Activated gamma-delta T cell (primary cell): ENCODE measurements around the gene USP37.

ENCODE experiments used
- DNase-seq: peaks from one replicate; lab custom pipeline; 2025; lab: John Stamatoyannopoulos, UW
- total RNA-seq, 2 donors: gene quantifications; one replicate each; lab custom pipeline; 2026; lab: John Stamatoyannopoulos, UW

Gene USP37, protein sequence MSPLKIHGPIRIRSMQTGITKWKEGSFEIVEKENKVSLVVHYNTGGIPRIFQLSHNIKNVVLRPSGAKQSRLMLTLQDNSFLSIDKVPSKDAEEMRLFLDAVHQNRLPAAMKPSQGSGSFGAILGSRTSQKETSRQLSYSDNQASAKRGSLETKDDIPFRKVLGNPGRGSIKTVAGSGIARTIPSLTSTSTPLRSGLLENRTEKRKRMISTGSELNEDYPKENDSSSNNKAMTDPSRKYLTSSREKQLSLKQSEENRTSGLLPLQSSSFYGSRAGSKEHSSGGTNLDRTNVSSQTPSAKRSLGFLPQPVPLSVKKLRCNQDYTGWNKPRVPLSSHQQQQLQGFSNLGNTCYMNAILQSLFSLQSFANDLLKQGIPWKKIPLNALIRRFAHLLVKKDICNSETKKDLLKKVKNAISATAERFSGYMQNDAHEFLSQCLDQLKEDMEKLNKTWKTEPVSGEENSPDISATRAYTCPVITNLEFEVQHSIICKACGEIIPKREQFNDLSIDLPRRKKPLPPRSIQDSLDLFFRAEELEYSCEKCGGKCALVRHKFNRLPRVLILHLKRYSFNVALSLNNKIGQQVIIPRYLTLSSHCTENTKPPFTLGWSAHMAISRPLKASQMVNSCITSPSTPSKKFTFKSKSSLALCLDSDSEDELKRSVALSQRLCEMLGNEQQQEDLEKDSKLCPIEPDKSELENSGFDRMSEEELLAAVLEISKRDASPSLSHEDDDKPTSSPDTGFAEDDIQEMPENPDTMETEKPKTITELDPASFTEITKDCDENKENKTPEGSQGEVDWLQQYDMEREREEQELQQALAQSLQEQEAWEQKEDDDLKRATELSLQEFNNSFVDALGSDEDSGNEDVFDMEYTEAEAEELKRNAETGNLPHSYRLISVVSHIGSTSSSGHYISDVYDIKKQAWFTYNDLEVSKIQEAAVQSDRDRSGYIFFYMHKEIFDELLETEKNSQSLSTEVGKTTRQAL
- total RNA-seq, result 65.5 to 84.6 reads per million in 2 donors

DNA sequence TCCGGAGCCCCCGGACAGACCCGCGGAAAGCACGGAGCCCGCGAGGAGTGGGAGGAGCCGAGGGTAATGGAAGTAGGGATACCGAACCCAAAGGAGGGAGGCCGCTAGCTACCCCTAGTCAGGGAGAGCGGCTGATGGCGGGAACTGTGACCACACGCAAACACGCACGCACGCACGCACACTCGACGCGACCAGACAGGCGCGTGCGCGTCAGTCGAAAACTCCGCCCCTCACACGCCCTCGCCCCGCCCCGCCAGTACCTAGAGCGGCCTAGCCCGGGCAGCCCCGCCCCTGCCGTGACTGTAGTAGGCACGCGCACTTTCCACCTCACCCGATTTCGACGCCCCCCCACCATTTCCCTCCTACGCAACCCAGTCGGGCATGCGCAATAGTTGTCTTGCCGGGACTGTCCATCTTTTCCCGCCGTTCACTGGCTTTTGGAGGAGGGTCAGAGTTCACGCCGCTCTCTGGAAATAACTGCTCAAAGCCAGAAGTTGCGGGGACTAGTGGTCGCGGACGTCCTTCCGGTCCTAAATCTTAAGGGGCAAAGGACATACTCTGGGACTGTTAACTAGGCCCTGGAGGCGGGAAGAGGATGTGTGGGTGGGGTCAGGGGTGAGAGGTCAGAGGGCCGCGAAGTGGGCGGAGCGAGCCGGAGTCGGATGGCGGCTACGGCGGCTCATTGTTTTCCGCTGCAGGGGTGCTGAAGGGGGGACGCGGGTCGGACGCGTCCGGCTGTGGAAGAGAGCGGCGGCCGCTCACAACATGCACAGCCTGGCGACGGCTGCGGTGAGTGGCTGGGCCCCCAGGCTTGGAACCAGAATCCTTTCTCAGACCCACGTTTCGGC, at the start of gene USP37, which contains the start of gene CNOT9:
TSS of gene USP37 (minus strand) at position 162 of the 848 bp plus-strand sequence. CDS start 9,698 bp downstream, outside the sequence.
TSS of gene CNOT9 (plus strand) at position 650 of the 848 bp plus-strand sequence. CDS start at position 766, 116 bp downstream.
- DNase-seq, result peak; percentile 99

DNA sequence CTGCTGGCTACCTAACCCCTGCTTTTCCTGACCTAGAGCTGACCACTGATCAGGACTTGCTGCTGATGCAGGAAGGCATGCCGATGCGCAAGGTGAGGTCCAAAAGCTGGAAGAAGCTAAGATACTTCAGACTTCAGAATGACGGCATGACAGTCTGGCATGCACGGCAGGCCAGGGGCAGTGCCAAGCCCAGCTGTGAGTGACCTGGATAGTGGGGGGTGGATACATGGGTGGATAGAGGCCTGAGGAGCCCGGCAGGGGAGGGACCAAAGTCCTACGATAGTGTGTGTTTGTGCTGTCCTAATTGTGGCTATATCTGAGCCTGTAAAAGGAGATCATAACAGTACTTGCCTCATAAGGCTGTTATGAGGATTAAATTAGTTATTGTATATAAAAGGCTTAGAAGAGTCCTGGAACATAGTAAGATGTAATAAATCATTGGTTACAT, 47.7 kb upstream of the USP37 start:
- no peak for DNase-seq

DNA sequence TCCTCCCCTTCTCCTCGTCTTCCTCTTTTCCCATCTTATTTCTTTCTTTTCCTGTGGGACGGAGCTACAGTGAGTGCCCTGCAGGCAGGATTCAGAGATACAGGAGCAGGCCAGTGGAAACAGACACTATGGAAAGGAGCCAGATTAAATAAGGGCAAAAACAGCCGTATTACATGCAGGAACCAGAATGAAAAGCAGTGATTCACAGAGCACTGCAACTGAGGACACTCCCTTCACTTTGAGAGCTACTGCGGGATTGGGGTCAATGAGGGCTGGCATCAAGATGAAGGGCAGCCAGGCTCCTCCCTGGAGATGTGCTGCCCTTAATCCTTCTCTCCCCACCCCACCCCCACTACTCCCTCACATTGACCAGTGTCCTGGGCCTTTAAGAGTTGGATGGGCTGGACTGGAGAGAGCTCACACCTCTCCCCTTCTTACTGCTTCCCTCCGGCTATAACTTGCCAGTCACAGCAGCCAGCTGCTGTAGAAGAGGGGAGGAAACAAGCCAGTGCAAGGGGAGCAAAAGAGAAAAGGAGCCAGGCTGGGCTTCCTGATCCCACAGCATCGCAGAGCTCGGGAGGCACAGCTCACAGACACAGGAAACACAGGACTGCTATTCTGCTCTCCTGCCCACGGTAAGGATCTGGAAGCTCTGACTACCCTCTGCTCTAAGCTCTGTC, 39.4 kb upstream of the USP37 start, which contains the start of gene PLCD4:
TSS of gene PLCD4 (plus strand) at position 464 of the 680 bp plus-strand sequence. CDS start 7,841 bp downstream, outside the sequence.
- DNase-seq, result no peak

DNA sequence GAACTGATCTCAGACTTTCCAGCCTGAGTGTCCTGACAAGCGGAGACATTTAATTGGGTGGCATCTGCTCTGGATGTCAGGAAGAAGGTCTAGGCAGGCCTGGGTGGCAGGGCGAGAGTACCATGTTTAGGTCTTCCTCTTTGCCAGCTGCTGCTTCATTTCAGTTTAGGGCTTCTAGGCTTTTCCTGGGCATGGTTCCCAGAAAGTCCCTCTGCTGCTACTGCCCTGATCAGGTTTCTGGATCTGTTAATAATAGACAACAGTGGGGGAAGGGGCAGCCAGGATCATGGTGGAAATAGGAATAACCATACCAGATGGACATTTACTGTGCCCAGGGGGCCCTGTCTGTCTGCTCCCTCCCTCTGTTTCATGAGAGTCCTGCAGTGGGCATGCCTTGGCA, 37.3 kb upstream of the USP37 start:
- no peak for DNase-seq

DNA sequence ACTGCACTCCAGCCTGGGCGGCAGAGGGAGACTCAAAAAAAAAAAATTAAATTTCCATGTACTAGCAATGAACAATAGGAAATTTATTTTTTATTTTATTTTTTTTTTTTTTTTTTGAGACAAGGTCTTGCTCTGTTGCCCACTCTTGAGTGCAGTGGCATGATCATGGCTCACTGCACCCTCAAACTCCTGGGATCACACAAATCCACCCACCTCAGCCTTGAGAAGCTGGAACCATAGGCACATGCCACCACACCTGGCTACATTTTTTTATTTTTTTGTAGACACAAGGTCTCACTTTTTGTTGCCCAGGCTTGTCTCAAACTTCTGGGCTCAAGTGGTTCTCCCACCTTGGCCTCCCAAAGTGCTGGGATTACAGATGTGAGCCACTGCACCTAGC, 17.4 kb upstream of the USP37 start:
- DNase-seq, result no peak

DNA sequence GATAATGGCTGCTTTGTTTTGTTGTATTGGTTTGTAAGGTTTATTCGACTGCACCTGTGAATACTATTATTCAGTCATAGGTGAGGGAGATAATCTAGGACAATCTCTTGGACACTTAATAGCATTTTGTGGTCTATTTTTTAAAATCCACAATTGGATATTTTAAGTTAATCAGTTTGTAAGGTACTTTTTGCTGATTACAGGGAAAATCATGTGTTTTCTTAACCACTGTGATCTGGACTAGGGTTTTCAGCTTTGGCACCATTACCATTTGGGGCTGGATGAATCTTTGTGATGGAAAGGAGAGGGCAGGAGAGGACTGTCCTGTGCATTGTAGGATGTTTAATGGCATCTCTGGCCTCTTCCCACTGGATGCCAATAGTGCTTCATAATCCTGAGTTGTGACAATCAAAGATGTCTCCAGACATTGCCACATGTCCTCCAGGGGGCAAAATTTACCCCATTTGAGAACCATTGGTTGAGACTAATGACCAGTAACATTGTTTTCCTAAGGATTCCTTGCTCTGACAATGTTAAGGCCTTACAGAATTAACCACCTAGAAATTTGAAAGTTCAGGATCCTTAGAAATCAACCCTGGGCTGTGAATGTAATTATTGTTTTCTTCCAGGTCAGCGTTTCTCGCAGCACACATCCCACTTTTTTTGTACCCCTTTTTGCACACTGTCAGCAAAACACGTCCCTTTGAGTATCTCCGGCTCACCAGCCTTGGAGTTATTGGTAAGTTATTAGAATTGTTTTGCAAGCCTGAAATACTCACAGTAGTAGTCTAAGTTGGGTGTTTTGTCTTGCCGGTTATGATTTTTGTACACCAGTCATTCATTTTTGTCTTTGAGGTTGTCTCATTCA, 16.1 kb upstream of the USP37 start:
- DNase-seq, result no peak

DNA sequence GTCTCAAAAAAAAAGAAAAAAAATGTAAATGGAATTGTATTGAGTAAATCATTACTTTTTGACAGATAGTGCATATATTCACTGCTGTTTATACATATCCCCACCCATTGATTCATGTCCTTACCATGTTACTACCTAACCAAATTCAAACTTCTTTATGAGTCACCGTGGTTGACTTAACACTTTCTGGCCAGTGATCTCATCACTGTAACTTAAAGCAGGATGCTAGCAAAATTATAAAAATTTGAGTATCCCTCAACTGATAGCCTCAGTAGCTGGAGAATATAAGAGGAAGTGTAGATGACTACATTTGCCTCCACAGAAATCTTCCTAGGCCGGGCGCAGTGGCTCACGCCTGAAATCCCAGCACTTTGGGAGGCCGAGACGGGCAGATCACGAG, 13.9 kb upstream of the USP37 start:
- no peak for DNase-seq

DNA sequence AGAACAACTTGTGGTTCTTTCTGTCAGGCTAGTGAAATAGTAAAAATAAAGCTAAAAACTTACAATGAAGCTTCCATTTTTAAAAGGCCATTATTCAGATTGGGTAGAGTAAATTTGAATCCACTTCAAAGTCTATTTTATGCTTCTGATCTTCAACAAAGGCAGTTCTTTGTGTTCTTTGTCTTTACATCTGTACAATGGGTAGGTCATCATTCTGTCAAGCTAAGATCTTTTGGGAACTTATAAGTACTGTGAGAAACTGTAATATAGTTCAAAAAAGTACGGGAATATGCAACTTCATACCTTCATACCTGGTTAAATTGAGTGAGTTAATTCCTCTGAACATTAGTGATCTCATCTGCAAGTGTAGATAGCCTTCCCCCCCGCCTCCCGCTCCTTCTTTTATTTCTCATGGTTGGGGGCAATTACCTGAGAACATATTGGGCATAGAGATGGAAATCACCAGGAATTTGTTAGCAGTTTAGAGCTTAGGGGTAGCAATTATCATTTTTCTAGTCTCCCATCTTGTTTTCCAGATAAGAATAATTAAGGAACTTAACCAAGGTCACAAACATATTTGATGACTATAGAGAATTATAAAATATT, 10.2 kb upstream of the USP37 start:
- DNase-seq, result no peak

DNA sequence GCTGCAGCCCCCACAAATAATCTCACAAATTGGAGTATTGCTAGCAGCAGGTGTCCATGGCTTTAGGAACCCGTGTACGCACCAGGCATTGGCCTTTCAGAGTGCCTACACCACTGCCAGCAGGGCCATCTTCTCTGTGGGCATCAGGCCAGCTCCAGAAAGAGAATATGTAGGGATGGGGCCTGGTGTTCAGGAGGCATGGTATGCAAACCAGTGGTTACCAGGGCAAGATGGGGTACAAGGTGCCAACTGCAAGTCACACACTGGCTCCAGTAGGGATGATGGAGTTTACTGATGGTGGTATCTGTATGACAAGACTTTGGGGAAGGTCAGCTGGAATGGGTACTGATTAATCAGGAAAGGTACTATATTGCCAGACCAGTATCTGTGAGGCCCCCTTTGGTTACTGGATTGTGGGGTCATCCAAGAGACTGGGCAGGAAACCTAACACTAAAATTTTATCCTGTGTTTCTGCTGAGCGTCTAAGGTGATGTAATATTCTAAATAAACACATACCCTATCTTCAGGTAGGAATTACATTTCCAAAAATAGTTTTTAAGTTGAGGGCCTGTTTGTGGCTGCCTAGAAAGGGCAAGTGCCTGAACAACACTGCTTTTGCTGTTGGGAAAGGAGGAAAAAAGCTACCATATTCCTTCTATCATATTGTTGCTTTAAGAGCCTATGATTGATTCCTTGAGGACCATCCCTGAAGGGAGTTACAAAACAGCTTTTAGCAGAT, 9.5 kb upstream of the USP37 start:
- DNase-seq, result no peak

DNA sequence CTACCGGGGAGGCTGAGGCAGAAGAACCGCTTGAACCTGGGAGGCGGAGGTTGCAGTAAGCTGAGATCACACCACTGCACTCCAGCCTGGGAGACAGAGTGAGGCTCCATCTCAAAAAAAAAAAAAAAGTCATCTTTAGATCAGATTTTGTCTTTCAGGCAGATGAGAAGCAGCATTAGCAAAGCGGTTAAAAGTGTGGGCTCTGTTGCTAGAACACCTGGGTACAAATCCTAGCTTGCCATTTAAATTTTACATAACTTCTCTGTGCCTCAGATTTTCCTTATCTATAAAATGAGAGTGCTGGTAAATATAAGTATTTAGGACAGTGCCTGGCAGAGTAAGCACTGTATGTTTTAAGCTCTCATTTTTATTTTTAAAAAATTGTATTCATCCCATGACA, 8.7 kb upstream of the USP37 start:
- DNase-seq, result no peak

DNA sequence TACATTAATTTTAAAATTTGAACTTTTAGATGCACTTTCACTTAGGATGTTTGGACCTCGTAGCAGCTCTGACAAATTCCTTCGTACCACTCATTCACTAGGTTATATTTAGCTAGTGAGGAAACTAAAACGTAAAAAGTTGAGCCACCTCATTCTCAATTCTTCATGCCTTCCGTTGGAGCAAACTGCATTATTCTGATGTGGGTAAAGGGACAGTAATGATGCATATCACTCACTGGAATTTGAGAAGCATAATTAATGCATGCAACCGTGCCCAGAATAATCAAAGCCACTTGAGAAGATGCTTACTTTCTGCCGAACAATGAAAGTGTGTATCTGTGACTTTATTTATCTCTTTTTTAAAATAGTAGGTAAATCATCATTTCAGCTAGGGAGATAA, 2.7 kb upstream of the USP37 start:
- no peak for DNase-seq

DNA sequence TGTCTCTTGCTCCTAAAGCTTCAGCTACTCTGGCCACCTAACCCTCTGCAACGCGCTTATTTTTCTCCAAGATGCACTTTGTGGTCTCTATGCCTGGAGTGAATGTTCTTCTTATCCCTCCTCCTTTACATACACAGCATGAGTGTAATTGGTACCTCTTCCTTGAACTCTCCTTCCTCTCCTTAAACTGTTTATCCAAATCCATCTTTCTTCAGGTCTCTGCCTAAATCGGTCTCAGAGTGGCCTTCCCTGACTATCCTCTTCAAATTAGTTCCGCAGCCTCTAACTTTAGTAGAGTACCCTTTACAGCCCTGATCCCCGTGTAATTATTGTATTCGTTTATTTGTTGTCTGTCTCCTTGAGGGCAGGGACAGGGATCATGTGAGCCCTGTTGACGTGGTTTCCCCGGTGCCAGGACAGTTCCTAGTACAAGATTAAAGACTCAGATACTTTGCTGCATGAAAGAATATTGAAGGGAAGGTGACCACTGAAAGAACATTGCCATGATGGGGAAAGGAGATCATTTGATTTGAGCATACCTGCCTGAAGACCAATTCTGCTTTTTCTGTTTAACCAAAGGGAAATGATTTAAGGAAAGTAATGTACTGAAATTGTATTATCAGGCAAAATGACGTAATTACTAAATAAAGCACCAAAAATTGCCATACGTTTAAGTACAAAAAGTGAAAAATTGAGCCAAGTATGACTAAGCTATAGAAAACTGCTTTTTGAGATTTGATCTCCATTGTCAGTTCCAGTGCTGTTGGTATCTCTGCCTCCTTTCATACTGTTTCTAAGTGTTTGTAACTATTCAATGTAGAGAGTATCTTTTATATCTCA, 1.7 kb upstream of the USP37 start:
- no peak for DNase-seq

DNA sequence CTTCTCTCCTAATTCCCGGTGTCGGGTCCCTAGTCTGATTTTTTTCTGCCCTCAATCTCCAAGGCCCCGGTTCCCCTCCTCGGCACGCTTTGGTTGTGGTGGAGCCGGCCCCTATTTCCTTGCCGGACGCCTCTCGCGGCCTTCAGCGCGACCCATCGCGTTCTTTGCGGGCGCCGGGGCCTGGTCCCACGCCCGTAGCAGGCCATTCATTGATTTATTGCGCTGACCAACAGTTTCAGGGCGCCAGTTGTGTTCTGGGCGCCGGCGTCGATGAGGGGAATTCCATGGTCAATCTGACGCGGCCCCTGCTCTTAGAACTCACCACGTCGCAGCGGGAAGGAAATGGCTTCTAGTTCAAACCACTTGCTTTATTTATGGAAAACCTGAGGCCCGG, 884 bp upstream of the USP37 start:
- DNase-seq, result peak; percentile 29

DNA sequence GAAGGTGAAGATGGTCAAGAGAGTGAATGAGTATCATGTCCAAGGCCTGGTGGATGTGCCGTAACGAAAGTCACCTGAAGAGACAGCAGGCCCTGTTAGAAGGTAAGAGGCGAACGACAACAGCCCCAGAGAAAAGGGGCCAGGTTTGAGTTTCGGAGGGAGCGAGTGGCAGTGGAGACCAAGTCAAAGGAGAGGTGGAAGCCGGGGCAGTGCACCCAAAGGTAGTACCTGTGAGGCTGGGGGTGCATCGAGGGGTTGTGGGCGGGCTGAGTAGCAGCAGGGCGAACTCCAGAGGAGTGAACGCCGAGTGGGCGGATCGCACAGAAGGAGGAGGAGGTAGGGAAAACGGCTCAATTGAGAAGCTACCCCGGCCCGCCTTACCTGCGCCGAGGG, 358 bp downstream of the USP37 start:
- DNase-seq, result peak; percentile 51

DNA sequence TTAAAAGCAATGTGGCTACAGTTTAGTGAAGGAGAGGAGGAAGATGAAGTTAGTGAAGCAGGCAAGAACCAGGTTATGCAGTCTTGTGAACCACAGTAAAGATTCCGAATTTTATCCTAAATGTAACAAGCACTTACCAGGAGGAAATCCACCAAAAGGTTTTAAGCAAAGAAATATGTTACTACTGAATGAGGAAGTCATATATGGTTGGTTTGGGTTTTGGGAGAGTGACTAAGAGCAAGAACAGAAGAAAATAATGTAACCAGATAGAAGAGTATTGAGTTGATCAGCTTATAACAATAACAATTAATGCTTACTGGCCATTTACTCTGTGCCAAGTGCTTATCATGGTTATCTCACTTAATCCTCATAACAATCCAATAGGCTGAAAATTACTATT, 1.9 kb downstream of the USP37 start:
- no peak for DNase-seq

DNA sequence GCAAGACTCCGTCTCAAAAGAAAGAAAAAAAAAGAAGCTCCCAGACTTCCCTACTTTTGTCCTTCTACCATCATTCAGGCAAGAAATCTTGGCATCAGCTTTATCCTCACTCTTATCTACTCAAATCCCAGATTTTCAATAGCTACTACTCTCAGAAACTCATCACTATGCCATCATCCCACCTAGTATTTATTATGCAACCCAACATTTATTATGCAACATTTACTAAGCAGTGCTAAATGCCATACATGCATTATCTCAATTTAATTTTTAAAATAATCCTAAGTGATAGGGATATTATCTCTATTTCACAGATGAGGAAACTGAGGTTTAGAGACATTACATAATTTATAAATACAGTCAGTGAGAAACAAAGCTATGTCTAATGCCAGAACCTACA, 4.1 kb downstream of the USP37 start:
- no peak for DNase-seq

DNA sequence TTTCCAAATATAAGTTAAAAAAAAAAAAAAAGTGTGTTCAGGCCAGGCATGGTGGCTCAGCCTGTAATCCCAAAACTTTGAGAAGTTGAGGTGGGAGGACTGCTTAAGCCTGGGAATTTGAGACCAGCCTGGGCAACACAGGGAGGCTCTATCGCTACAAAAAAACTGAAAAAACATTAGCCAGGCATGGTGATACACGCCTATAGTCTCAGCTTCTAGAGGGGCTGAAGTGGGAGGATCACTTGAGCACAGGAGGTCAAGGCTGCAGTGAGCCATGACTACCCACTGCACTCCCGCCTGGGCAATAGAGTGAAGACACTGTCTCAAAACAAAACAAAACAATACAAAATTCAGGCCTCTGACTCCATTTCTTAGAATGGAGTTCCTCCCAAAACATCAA, 9.2 kb downstream of the USP37 start:
- no peak for DNase-seq

DNA sequence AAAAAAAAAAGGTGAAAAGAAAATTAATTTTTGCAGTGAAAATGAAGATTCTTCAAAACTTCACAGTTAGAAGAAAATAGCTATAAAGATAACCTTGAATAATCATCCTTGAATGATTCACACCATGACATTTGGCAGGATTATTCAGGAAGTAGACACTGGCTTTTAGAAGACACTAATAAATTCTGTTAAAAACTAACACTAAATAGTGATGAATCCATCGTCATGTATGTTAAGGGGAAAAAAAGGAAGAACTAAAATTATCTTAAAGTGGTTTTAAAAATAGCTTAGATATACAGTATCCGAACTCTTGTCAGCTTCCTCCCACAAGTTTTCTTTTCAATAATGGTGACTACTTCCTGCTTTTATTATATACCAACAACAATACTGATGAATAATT, 10.2 kb downstream of the USP37 start:
- no peak for DNase-seq
